ENCODE results near the gene IGF1R.

- no peak for TF ChIP-seq CTCF (IDR thresholded peaks at IDR 0.05)
- TF ChIP-seq POLR2A (IDR thresholded peaks at IDR 0.05), result no peak
- TF ChIP-seq POLR2AphosphoS5 (IDR thresholded peaks at IDR 0.05), result no peak
Measured at GRCh38 chr15:98959640-98960007, 311.3 kb downstream of the IGF1R start.
